Peyer's patch (tissue), 4 donors: ENCODE data around the gene C17orf100. TPM values are rescaled to one million over a fixed set of nuclear protein-coding genes. Genes with fewer than 3 reads are reported as not detected.
A peak's percentile ranks its signal among the peaks of the same experiment; 100 is the strongest.

Experiments used
- DNase-seq, 3 donors: peaks; one replicate each; pipeline ENCODE4 v3.0.0-alpha.2; 2017 to 2019
- H3K27ac ChIP-seq, 4 donors: fragments of 200-600 bp; sonication (generic); one replicate each; pipeline ENCODE4 v1.5.1; 2016 to 2019
- H3K27me3 ChIP-seq, 2 donors: fragments of 200-600 bp; sonication (generic); one replicate each; pipeline ENCODE4 v1.5.1; 2019
- H3K36me3 ChIP-seq, 3 donors: fragments of 200-600 bp; sonication (generic); one replicate each; pipeline ENCODE4 v1.5.1; 2016 to 2019
- H3K4me1 ChIP-seq, 4 donors: fragments of 200-600 bp; sonication (generic); one replicate each; pipeline ENCODE4 v1.5.1; 2016 to 2019
- H3K4me3 ChIP-seq, 4 donors: fragments of 200-600 bp; sonication (generic); 1 replicate in 3 of 4; 2 replicates in 1 of 4; pipeline ENCODE4 v1.5.1; 2016 to 2019; ENCODE audit warnings: mild to moderate bottlenecking in 1 of 4
- H3K9me3 ChIP-seq, 4 donors: fragments of 200-600 bp; sonication (generic); one replicate each; pipeline ENCODE4 v1.5.1; 2016 to 2019; ENCODE audit warnings: mild to moderate bottlenecking in 1 of 4
- CTCF ChIP-seq, 6 experiments: fragments of 450-650 bp in 4 of 6; fragments of 200-600 bp in 2 of 6; sonication (generic) in 1 of 6; IDR thresholded peaks; one replicate each; pipeline ENCODE4 v1.5.1; 2017 to 2019; ENCODE audit warnings: antibody characterized with exemption in 6 of 6, mild to moderate bottlenecking in 3 of 6, moderate library complexity in 1 of 6
- POLR2A ChIP-seq, 2 donors: fragments of 450-650 bp; IDR thresholded peaks; one replicate each; pipeline ENCODE4 v1.5.1; 2017; ENCODE audit warnings: antibody characterized with exemption in 2 of 2, mild to moderate bottlenecking in 2 of 2, moderate library complexity in 2 of 2
- small RNA-seq, 2 donors: library from RNA; depleted of rRNA; stranded (forward); fragments of <200 nt; gene quantifications; one replicate each; pipeline ENCODE3, GENCODE V24; 2016
- total RNA-seq, 4 donors: library from RNA; depleted of rRNA; stranded (reverse); fragments of >200 nt; gene quantifications; one replicate each; pipeline ENCODE4 v1.1.0, GENCODE V29; 2016

C17orf100 gene
- total RNA-seq, 4 donors from 2014 or later, result 2.3 to 16.5 (median 3.1) TPM

GRCh38 chr17:6699997-6700947, 48.7 kb downstream of the C17orf100 start:
- Histone ChIP-seq H3K4me1 (no peaks in the 10 kb centered on the region), H3K36me3 (no peaks in the 10 kb centered on the region), H3K27me3 (no peaks in the 10 kb centered on the region), H3K27ac (no peak overlapping the region), H3K4me3 (no peak overlapping the region), H3K9me3 (no peaks in the 10 kb centered on the region)
- no peak for DNase-seq
- TF ChIP-seq POLR2A (IDR thresholded peaks at IDR 0.05) (no peak), CTCF (IDR thresholded peaks at IDR 0.05) (no peak)

- Histone ChIP-seq H3K27ac (no peak overlapping the region), H3K4me3 (no peak overlapping the region), H3K4me1 (no peaks in the 10 kb centered on the region), H3K9me3 (no peaks in the 10 kb centered on the region), H3K36me3 (no peaks in the 10 kb centered on the region), H3K27me3 (no peaks in the 10 kb centered on the region)
- DNase-seq, result no peak
- TF ChIP-seq POLR2A (IDR thresholded peaks at IDR 0.05), result no peak
- no peak for TF ChIP-seq CTCF (IDR thresholded peaks at IDR 0.05)
Observed at GRCh38 chr17:6700948-6701307, 49.4 kb downstream of the C17orf100 start.

GRCh38 chr17:6701719-6702118, 50.2 kb downstream of the C17orf100 start:
- Histone ChIP-seq H3K27me3 (no peaks in the 10 kb centered on the region), H3K4me1 (no peaks in the 10 kb centered on the region), H3K9me3 (no peaks in the 10 kb centered on the region), H3K27ac (no peak overlapping the region), H3K36me3 (no peaks in the 10 kb centered on the region), H3K4me3 (no peak overlapping the region)
- peak in 1 of 3 donors; percentile 26 for DNase-seq
- TF ChIP-seq POLR2A (IDR thresholded peaks at IDR 0.05) (no peak), CTCF (IDR thresholded peaks at IDR 0.05) (no peak)

GRCh38 chr17:6702567-6703215, 51.1 kb downstream of the C17orf100 start:
- TF ChIP-seq POLR2A (IDR thresholded peaks at IDR 0.05) (no peak), CTCF (IDR thresholded peaks at IDR 0.05) (no peak)
- Histone ChIP-seq H3K9me3 (no peaks in the 10 kb centered on the region), H3K4me1 (no peaks in the 10 kb centered on the region), H3K4me3 (no peak overlapping the region), H3K36me3 (no peaks in the 10 kb centered on the region), H3K27ac (no peak overlapping the region), H3K27me3 (no peaks in the 10 kb centered on the region)
- DNase-seq, result no peak

Small RNA genes within 50 kb of the gene (small RNA-seq; reads per million reads assigned to genes)
- gene MIR4520-1, result 0 to 0.06 reads per million in 2 donors

Other genes starting within 250 kb of the C17orf100 start
- gene AIPL1, start 216.6 kb upstream of the C17orf100 start, total RNA-seq, result not detected
- 1 to 10 TPM in 3 of 4 donors, under 1 TPM in 1; 0.67 to 9.8 (median 7.2) TPM for gene PIMREG, start 207.3 kb upstream of the C17orf100 start, total RNA-seq
- 1 to 10 TPM; 2.1 to 5.4 (median 4.0) TPM for gene PITPNM3, start 95.2 kb upstream of the C17orf100 start, total RNA-seq
- 10 to 100 TPM; 14.7 to 36.3 (median 23.3) TPM for gene KIAA0753, start 11.1 kb upstream of the C17orf100 start, total RNA-seq
- 100 to 1,000 TPM in 3 of 4 donors, 10 to 100 TPM in 1; 73.9 to 192 (median 149) TPM for gene TXNDC17, start 10.7 kb upstream of the C17orf100 start, total RNA-seq
- 1 to 10 TPM; 2.0 to 4.9 (median 3.1) TPM for gene MED31, start 157 bp upstream of the C17orf100 start, total RNA-seq
- not detected for gene SLC13A5, start 61.6 kb downstream of the C17orf100 start, total RNA-seq
- 100 to 1,000 TPM in 1 of 4 donors, 10 to 100 TPM in 3; 29.9 to 218 (median 36.3) TPM for gene XAF1, start 104.3 kb downstream of the C17orf100 start, total RNA-seq
- gene FBXO39, start 124.5 kb downstream of the C17orf100 start, total RNA-seq, result 1 to 10 TPM in 1 of 4 donors, under 1 TPM in 1, not detected in 2; 0.53 to 4.1 TPM
- not detected for gene TEKT1, start 180.0 kb downstream of the C17orf100 start, total RNA-seq